Nephron progenitor cell (in vitro differentiated cells): Measurements from ENCODE around the gene MPND.

ENCODE experiments used
- DNase-seq: peaks from one replicate; pipeline ENCODE4 v3.0.0; 2021
- H3K27ac Mint-ChIP-seq: 2 replicates; pipeline ENCODE4 v1.8.0; 2021; ENCODE audit warnings: mild to moderate bottlenecking, moderate library complexity, mixed read lengths
- H3K27me3 Mint-ChIP-seq: 2 replicates; pipeline ENCODE4 v1.8.0; 2021; ENCODE audit warnings: mild to moderate bottlenecking, low read depth, mixed read lengths; ENCODE audit not compliant: poor library complexity
- H3K36me3 Mint-ChIP-seq: 2 replicates; pipeline ENCODE4 v1.8.0; 2021; ENCODE audit warnings: low read depth, mixed read lengths
- H3K4me1 Mint-ChIP-seq: 2 replicates; pipeline ENCODE4 v1.8.0; 2021; ENCODE audit warnings: mixed read lengths
- H3K4me3 Mint-ChIP-seq: 2 replicates; pipeline ENCODE4 v1.8.0; 2021; ENCODE audit warnings: mild to moderate bottlenecking, moderate library complexity, mixed read lengths
- H3K9me3 Mint-ChIP-seq: 2 replicates; pipeline ENCODE4 v1.8.0; 2021; ENCODE audit warnings: mild to moderate bottlenecking, moderate library complexity, mixed read lengths
- TF ChIP-seq, protein P1 (sequence below): fragments of 200-600 bp; sonication (generic); IDR thresholded peaks from 2 replicates; pipeline ENCODE4 v1.5.0; 2021; ENCODE audit warnings: antibody characterized with exemption

The MPND gene

DNA sequence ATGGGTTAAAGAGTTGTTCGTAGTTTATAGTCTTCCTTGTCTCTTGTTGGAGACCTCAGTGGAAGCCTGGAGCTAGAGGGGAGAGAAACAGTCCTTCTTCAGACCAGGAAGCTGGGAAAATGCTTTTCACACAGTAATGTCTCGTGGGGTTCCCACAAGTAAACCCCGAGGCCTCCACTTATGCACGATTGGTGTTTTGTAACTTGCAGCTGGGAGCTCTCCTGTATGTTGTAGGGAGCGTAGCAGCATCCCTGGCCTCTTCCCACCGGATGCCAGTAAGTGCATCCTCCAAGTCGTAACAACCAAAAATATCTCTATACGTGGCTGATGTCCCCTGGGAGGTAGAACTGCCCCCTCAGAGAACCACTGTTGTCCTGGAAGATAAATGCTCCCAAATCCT, 62.6 kb downstream of the MPND start:
- DNase-seq: no peak
- no peak overlapping the region for H3K4me3 Mint-ChIP-seq
- TF ChIP-seq, protein P1, sequence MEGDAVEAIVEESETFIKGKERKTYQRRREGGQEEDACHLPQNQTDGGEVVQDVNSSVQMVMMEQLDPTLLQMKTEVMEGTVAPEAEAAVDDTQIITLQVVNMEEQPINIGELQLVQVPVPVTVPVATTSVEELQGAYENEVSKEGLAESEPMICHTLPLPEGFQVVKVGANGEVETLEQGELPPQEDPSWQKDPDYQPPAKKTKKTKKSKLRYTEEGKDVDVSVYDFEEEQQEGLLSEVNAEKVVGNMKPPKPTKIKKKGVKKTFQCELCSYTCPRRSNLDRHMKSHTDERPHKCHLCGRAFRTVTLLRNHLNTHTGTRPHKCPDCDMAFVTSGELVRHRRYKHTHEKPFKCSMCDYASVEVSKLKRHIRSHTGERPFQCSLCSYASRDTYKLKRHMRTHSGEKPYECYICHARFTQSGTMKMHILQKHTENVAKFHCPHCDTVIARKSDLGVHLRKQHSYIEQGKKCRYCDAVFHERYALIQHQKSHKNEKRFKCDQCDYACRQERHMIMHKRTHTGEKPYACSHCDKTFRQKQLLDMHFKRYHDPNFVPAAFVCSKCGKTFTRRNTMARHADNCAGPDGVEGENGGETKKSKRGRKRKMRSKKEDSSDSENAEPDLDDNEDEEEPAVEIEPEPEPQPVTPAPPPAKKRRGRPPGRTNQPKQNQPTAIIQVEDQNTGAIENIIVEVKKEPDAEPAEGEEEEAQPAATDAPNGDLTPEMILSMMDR: no peak
- H3K4me1 Mint-ChIP-seq: peaks cover 63% of the 10 kb centered on the region
- H3K27me3 Mint-ChIP-seq: no peaks in the 10 kb centered on the region
- peaks cover 32% of the 10 kb centered on the region for H3K36me3 Mint-ChIP-seq
- H3K9me3 Mint-ChIP-seq: no peaks in the 10 kb centered on the region
- no peak overlapping the region for H3K27ac Mint-ChIP-seq

DNA sequence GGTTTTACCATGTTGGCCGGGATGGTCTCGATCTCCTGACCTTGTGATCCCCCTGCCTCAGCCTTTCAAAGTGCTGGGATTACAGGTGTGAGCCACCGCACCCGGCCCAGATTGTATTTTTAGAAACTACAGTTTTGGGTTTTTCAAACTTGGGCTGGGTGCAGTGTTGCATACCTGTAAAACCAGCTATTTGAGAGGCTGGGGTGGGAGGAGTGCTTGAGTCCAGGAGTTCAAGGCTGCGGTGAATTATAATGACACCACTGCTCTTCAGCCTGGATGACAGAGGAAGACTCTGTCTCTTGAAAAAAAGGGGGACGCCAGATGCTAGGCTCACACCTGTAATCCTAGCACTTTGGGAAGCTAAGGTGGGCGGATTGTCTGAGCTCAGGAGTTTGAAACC, 63.3 kb downstream of the MPND start:
- Mint-ChIP-seq H3K36me3 (peaks cover 37% of the 10 kb centered on the region), H3K9me3 (no peaks in the 10 kb centered on the region), H3K4me3 (no peak overlapping the region), H3K4me1 (peaks cover 57% of the 10 kb centered on the region), H3K27ac (no peak overlapping the region), H3K27me3 (no peaks in the 10 kb centered on the region)
- TF ChIP-seq, protein P1: no peak
- DNase-seq: no peak

DNA sequence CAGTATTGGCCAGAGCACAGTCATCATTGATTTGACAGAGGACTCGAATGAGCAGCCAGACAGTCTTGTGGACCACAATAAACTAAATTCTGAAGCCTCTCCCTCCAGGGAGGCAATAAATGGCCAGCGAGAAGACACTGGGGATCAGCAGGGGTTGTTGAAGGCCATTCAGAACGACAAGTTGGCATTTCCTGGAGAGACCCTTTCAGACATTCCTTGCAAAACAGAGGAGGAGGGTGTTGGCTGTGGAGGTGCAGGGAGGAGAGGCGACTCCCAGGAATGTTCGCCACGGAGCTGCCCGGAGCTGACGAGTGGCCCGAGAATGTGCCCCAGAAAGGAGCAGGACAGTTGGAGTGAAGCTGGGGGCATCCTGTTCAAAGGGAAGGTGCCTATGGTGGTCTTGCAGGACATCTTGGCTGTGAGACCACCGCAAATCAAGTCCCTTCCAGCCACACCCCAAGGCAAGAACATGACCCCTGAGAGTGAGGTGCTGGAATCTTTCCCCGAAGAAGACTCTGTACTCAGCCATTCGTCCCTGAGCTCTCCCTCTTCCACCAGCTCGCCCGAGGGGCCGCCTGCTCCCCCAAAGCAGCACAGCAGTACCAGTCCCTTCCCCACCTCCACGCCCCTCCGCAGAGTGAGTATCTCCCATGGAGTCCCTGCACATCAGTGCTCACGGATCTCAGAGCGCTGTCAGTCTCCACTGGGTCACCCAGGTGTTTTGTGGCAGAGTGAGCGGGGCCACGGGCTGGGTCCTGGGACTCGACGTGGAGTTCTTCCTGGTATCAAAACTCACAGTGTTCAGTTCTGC, 66.0 kb downstream of the MPND start:
- Mint-ChIP-seq H3K4me1 (peaks cover 38% of the 10 kb centered on the region), H3K4me3 (no peak overlapping the region), H3K27ac (peak overlapping the region; percentile 66), H3K27me3 (no peaks in the 10 kb centered on the region), H3K9me3 (no peaks in the 10 kb centered on the region), H3K36me3 (peaks cover 61% of the 10 kb centered on the region)
- TF ChIP-seq, protein P1: no peak
- no peak for DNase-seq
